DMS153 treated with DMSO at 0.1 percent for 48 hours (cell line): ENCODE data around the gene CCDC13.

Source experiments
- DNase-seq: peaks from one replicate; lab custom pipeline; 2025; ENCODE audit not compliant: unreplicated experiment; lab: John Stamatoyannopoulos, UW

CCDC13 gene

GRCh38 chr3:42753757-42754156 lies 19.3 kb downstream of the CCDC13 start:
- no peak for DNase-seq

GRCh38 chr3:42752961-42753360 lies 20.1 kb downstream of the CCDC13 start:
- DNase-seq, result no peak

- no peak for DNase-seq
Measured at GRCh38 chr3:42752441-42752840, 20.6 kb downstream of the CCDC13 start.

GRCh38 chr3:42751609-42752008 lies 21.4 kb downstream of the CCDC13 start:
- DNase-seq, result no peak

- no peak for DNase-seq
Measured at GRCh38 chr3:42750834-42751233, 22.2 kb downstream of the CCDC13 start.

- no peak for DNase-seq
Measured at GRCh38 chr3:42749753-42750231, 23.3 kb downstream of the CCDC13 start.

GRCh38 chr3:42749025-42749752 lies 23.9 kb downstream of the CCDC13 start:
- no peak for DNase-seq

- no peak for DNase-seq
Measured at GRCh38 chr3:42747581-42747980, 25.5 kb downstream of the CCDC13 start.

- no peak for DNase-seq
Measured at GRCh38 chr3:42746455-42747450, 26.3 kb downstream of the CCDC13 start.

- no peak for DNase-seq
Measured at GRCh38 chr3:42745776-42746454, 27.1 kb downstream of the CCDC13 start.

GRCh38 chr3:42745291-42745745 lies 27.7 kb downstream of the CCDC13 start:
- no peak for DNase-seq

GRCh38 chr3:42743204-42743995 lies 29.7 kb downstream of the CCDC13 start:
- no peak for DNase-seq

- DNase-seq, result no peak
Measured at GRCh38 chr3:42742688-42743087, 30.4 kb downstream of the CCDC13 start.

GRCh38 chr3:42742259-42742658 lies 30.8 kb downstream of the CCDC13 start:
- DNase-seq, result no peak

GRCh38 chr3:42741796-42742195 lies 31.3 kb downstream of the CCDC13 start:
- no peak for DNase-seq

- DNase-seq, result no peak
Measured at GRCh38 chr3:42739401-42740158, 33.5 kb downstream of the CCDC13 start.

GRCh38 chr3:42736531-42736930 lies 36.5 kb downstream of the CCDC13 start:
- DNase-seq, result no peak

GRCh38 chr3:42736081-42736480 lies 37.0 kb downstream of the CCDC13 start:
- DNase-seq, result no peak

- DNase-seq, result no peak
Measured at GRCh38 chr3:42735615-42736014, 37.4 kb downstream of the CCDC13 start.

- DNase-seq, result no peak
Measured at GRCh38 chr3:42735019-42735418, 38.0 kb downstream of the CCDC13 start.
